NB4 (cell line): ENCODE data around the gene ABCC4.

Experiments
- MYC ChIP-seq: IDR thresholded peaks from 2 replicates; pipeline ENCODE4 v1.6.1; 2011; ENCODE audit warnings: low read depth, low read length
- POLR2A ChIP-seq: IDR thresholded peaks from 2 replicates; pipeline ENCODE4 v1.6.1; 2011; ENCODE audit warnings: mild to moderate bottlenecking; ENCODE audit not compliant: insufficient read length; ENCODE audit errors: extremely low read depth

DNA sequence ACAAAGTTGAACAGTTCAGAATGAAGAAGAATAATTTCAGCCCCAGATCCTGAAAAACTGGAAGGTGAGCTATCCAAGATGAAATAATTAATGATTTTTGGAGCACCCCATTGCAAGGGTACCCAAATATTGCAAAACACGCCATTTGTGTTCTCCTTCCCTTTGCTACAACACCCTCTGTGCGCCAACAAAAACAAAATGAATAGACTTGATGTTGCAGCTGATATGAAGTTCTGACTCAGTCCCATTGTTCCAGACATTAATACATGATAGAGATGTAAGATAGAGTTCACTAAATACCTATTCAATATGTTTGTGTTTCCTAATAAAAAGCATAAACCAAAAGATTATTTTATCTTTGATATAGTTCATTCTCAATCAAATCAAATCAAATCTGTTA lies 301.4 kb downstream of the ABCC4 start:
- TF ChIP-seq POLR2A (no peak), MYC (no peak)
